Mucosa of gallbladder (tissue), 1 donor: ENCODE measurements around the gene SLC38A9. TPM values are rescaled to one million over a fixed set of nuclear protein-coding genes. Genes with fewer than 3 reads are reported as not detected.

ENCODE experiments used
- DNase-seq: peaks from one replicate; pipeline ENCODE4 v3.0.0-alpha.2; 2020; ENCODE audit warnings: low spot score
- total RNA-seq: library from RNA; stranded (reverse); gene quantifications from one replicate; pipeline ENCODE4 v1.2.1, GENCODE V29; 2021
- donor health status: DM: no; HTN: no; CAD: no.

Gene SLC38A9
- total RNA-seq, 1 donor from 2014 or later = 25.4 TPM

DNA sequence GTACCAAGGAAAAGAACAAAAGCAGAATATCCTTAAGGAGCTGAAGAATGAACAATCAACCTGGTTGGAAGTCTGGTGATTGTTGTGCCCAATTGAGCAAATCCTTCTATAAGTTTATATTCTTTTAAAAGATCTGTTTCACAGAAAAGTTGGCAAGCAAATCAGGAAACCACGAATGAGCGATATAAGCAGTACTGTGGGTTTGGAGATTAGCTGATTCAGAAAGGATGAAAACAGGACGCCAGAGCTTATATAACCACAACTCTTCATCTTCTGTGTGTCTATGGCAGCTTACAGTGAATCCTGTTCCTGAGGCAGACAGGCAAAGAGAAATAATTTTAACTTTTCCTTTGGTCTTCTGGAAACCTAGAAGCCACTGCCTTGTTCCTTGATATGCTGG, 61.7 kb downstream of the SLC38A9 start:
- DNase-seq = no peak

GRCh38 chr5:55649963-55650362, 62.2 kb downstream of the SLC38A9 start:
- DNase-seq = no peak

GRCh38 chr5:55645304-55645703, 66.8 kb downstream of the SLC38A9 start:
- DNase-seq = no peak

GRCh38 chr5:55638455-55638854, 73.7 kb downstream of the SLC38A9 start:
- DNase-seq = no peak

GRCh38 chr5:55638051-55638450, 74.1 kb downstream of the SLC38A9 start:
- no peak for DNase-seq

GRCh38 chr5:55636683-55637082, 75.4 kb downstream of the SLC38A9 start:
- peak; percentile 45 for DNase-seq

- no peak for DNase-seq
Observed at GRCh38 chr5:55636177-55636576, 75.9 kb downstream of the SLC38A9 start.

- no peak for DNase-seq
Observed at GRCh38 chr5:55634866-55635265, 77.3 kb downstream of the SLC38A9 start.

- no peak for DNase-seq
Observed at GRCh38 chr5:55634209-55634805, 77.8 kb downstream of the SLC38A9 start.

DNA sequence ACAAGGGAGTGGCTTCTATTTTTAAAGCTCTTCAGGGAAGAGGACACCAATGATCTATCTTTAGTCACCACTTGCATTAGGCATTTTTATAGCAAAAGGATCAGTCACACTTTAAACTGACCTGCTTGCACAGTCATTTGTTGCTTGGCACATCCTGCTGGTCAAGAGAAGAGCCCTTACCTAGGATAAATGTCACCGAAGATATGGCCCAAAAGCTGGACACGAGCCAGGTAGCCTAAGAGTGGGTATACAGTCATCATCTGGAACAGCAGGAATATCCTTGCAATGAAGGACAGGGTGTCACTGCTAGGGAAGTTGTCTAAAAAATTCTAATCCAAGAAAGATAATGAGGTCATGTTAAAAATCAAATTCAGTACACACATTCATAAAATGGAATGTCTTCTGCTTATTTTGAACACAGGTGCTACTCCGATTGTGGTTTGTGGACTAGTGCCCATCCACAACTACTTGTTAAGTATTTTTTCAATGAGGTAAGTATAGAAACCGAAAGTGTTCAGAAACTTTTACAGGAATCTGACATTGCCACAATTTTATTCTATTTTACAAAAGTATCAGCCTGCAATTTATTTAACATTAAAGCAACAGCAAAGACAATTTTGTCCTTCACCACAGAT, 78.4 kb downstream of the SLC38A9 start:
- no peak for DNase-seq

DNA sequence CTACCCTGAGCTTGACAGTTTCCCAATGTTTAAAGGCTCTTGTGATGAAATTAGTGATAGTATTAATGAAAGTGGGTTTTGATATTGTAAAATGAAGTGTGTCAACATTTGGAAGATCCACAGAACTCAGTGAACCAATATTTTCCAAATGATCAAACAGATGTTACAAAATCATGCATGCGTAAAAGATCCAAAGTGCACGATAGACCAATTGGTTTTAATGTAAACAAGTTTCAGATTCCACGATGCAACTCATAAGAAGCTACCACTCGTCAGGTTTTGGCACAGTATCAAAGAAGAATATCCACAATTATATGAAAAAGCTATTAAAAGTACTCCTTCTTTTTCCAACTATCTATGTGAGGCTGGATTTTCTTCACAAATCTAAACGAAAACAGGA, 82.3 kb downstream of the SLC38A9 start:
- DNase-seq = no peak

GRCh38 chr5:55626790-55627189, 85.3 kb downstream of the SLC38A9 start:
- DNase-seq = no peak

- no peak for DNase-seq
Observed at GRCh38 chr5:55625913-55626312, 86.2 kb downstream of the SLC38A9 start.

GRCh38 chr5:55625589-55625909, 86.6 kb downstream of the SLC38A9 start:
- DNase-seq = no peak

DNA sequence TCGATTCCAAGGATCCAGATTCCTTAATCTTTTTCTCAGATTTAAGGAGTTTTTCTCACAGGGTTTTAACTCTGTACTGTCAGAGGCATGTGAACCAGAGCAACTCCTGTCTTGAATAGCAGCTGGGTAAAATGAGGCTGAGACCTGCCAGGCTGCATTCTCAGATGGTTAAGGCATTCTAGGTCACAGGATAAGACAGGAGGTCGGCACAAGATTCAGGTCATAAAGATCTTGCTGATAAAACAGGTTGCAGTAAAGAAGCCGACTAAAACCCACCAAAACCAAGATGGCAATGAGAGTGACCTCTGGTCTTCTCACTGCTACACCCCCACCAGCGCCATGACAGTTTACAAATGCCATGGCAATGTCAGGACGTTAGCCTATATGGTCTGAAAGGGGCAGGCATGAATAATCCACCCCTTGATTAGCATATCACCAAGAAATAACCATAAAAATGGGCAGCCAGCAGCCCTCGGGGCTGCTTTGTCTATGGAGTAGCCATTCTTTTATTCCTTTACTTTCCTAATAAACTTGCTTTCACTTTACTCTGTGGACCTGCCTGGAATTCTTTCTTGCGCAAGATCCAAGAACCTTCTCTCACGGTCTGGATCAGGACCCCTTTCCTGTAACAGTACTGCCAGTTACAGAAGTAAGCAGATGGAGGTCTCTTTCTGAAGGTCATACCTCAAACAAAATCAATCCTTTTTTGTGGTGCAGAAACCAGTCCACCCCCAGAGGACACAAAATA, 87.1 kb downstream of the SLC38A9 start:
- DNase-seq = no peak

GRCh38 chr5:55623789-55624188, 88.3 kb downstream of the SLC38A9 start:
- DNase-seq = no peak

GRCh38 chr5:55622460-55622859, 89.7 kb downstream of the SLC38A9 start:
- DNase-seq = no peak

- DNase-seq = no peak
Observed at GRCh38 chr5:55621229-55621628, 90.9 kb downstream of the SLC38A9 start.

DNA sequence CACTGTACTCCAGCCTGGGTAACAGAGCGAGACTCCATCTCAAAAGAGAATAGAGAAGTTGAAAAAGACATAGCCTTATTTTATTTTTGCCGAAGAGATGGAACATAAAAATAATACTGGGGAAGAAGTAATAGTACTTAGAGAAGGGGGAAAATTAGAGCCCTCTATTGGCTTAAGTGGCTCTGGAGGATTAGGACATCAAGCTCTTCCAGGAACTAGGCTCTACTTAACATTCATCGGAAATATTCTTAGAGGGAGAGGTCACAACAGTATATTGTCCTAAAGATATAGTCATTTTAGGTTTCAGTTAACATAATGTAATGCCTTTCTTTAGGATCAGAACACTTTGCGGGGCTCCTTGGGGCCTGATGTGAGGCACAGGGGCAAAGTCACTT, 91.4 kb downstream of the SLC38A9 start:
- no peak for DNase-seq

DNA sequence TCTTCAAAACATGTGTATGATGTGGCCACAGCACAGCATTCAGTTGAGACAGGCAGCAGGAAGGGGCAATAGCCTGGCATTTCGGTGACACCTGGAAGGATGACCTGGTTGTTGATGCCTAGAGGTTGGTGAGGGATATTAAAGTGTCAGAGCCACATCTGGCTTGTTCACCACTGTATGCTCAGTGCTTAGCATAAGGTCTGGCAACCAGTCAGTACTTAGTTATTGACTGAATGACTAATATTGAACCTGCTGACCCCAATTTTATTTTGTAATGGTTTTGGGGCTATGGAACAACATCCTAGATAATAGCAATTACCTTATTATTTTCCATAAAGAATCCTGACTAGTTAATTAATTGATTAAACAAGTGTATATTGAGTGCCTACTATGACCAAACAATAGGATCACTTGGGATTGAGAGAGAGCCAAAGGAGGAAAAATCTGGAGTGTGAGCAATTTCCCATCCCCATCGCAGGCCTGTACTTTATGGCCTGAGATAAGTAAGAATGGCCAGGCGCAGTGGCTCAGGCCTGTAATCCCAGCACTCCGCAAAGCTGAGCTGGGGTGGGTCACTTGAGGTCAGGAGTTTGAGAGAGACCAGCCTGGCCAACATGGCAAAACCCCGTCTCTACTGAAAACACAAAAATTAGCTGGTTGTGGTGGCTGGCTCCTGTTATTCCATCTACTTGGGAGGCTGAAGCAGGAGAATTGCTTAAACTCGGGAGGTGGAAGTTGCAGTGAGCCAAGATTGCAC, 91.9 kb downstream of the SLC38A9 start:
- DNase-seq = no peak

DNA sequence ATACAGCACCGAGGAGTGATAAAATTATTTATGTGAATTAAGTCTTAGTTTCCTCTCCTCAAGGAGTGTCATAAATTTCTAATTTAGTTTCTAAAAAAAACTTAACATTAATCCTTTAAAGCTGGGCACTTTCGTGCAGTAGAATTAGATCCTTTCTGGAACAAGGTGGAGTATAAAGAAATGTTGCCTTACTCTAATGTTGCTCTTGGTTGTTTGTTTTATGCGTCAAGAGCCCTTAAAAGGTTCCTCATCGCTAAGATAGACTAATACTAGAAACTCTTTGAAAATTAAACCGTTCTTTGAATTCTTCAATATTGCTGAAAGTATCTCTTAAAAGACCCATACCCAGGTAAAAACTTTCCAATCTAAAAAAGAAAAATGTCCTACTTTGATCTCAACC, 93.8 kb downstream of the SLC38A9 start:
- no peak for DNase-seq

DNA sequence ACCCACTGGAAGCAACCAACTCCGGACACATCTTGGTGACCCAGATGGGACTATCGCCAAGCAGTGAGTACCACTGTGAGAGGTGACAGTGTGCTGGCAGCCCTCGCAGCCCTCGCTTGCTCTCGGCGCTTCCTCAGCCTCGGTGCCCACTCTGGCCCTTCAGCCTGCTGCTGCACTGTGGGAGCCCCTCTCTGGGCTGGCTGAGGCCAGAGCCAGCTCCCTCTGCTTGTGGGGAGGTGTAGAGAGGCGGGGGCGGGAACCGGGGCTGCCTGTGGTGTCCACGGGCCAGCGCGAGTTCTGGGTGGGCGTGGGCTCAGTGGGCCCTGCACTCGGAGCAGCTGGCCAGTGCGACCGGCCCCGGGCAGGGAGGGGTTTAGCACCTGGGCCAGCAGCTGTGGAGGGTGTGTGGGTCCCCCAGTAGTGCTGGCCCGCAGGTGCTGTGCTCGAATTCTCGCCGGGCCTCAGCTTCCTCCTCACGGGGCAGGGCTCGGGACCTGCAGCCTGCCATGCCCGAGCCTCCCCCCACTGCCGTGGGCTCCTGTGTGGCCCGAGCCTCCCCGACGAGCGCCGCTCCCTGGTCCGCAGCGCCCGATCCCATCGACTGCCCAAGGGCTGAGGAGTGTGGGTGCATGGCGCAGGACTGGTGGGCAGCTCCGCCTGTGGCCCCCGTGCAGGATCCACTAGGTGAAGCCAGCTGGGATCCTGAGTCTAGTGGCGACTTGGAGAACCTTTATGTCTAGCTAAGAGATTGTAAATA, 98.8 kb downstream of the SLC38A9 start:
- no peak for DNase-seq
